Mammary epithelial cell (primary cell): ENCODE data around the gene COL4A4.

Experiments used
- CTCF ChIP-seq, 2 donors: IDR thresholded peaks in 1 of 2; conservative IDR thresholded peaks in 1 of 2; 2 replicates each; pipeline ENCODE4 v1.5.1; 2011 to 2012; ENCODE audit warnings: inconsistent platforms in 2 of 2, low read length in 2 of 2, mild to moderate bottlenecking in 2 of 2, control low read depth in 1 of 2, low read depth in 1 of 2; ENCODE audit not compliant: insufficient read depth in 1 of 2; ENCODE audit errors: extremely low read depth in 1 of 2
- EZH2 ChIP-seq: IDR thresholded peaks from 2 replicates; pipeline ENCODE4 v1.6.1; 2012; ENCODE audit warnings: low read length, inconsistent platforms, borderline replicate concordance

GRCh38 chr2:226994775-226995174, 169.2 kb downstream of the COL4A4 start:
- TF ChIP-seq CTCF (conservative IDR thresholded peaks at IDR 0.05 in 1 of 2, IDR thresholded peaks at IDR 0.05 in 1 of 2; ENCODE audit: extremely low read depth in 1 of 2, insufficient read depth in 1 of 2, low read depth in 1 of 2, low read length in 2 of 2) (no peak), EZH2 (no peak)
